CD8-positive, alpha-beta memory T cell (primary cell): Measurements from ENCODE around the gene CHSY1. TPM values are rescaled to one million over a fixed set of nuclear protein-coding genes. Genes with fewer than 3 reads are reported as not detected.
A peak's percentile ranks its signal among the peaks of the same experiment; 100 is the strongest.

Experiments used
- CTCF ChIA-PET: fragments of 350-600 bp; sonication (Branson Sonifier 250); formaldehyde crosslinking; loops from one replicate; lab custom pipeline; 2021; ENCODE audit warnings: antibody characterized with exemption; lab: Charles Lee
- POLR2A ChIA-PET: fragments of 350-600 bp; sonication (Branson Sonifier 250); formaldehyde crosslinking; loops from one replicate; lab custom pipeline; 2021; ENCODE audit warnings: antibody characterized with exemption; lab: Charles Lee
- DNase-seq, 5 donors: peaks; one replicate each; pipeline versions ENCODE4 v3.0.0 to v3.0.0-alpha.2; 2020 to 2022; ENCODE audit warnings: mixed read lengths in 1 of 5
- H3K27ac ChIP-seq: one replicate; pipeline ENCODE4 v1.7.0; 2013; ENCODE audit warnings: low read depth, mild to moderate bottlenecking, low read length, moderate library complexity
- H3K27me3 ChIP-seq: 2 replicates; pipeline ENCODE4 v1.7.0; 2013; ENCODE audit warnings: low read length, mild to moderate bottlenecking; ENCODE audit not compliant: insufficient read depth, poor library complexity, severe bottlenecking
- H3K36me3 ChIP-seq: 2 replicates; pipeline ENCODE4 v1.7.0; 2013; ENCODE audit warnings: mild to moderate bottlenecking, low read length, moderate library complexity; ENCODE audit not compliant: insufficient read depth
- H3K4me1 ChIP-seq: 2 replicates; pipeline ENCODE4 v1.7.0; 2013; ENCODE audit warnings: mild to moderate bottlenecking, low read length, moderate library complexity; ENCODE audit not compliant: insufficient read depth
- H3K4me3 ChIP-seq: 2 replicates; pipeline ENCODE4 v1.7.0; 2013; ENCODE audit warnings: mild to moderate bottlenecking, low read length
- H3K9me3 ChIP-seq: 2 replicates; pipeline ENCODE4 v1.7.0; 2013; ENCODE audit warnings: mild to moderate bottlenecking, low read length
- H3K27ac Mint-ChIP-seq, 8 donors: one replicate each; pipeline ENCODE4 v1.8.0; 2020 to 2021; ENCODE audit warnings: mixed read lengths in 8 of 8, mild to moderate bottlenecking in 6 of 8, inconsistent platforms in 3 of 8, moderate library complexity in 3 of 8
- H3K27me3 Mint-ChIP-seq, 2 donors: one replicate each; pipeline ENCODE4 v1.8.0; 2020 to 2021; ENCODE audit warnings: mixed read lengths in 2 of 2, mild to moderate bottlenecking in 1 of 2, moderate library complexity in 1 of 2
- H3K36me3 Mint-ChIP-seq, 3 donors: one replicate each; pipeline ENCODE4 v1.8.0; 2020 to 2021; ENCODE audit warnings: mixed read lengths in 3 of 3, inconsistent platforms in 1 of 3, mild to moderate bottlenecking in 1 of 3
- H3K4me1 Mint-ChIP-seq, 3 donors: one replicate each; pipeline ENCODE4 v1.8.0; 2020 to 2021; ENCODE audit warnings: mixed read lengths in 3 of 3, inconsistent platforms in 1 of 3, mild to moderate bottlenecking in 1 of 3
- H3K4me3 Mint-ChIP-seq, 7 donors: one replicate each; pipeline ENCODE4 v1.8.0; 2020 to 2021; ENCODE audit warnings: mixed read lengths in 7 of 7, mild to moderate bottlenecking in 6 of 7, moderate library complexity in 4 of 7, inconsistent platforms in 2 of 7
- H3K9me3 Mint-ChIP-seq, 5 donors: one replicate each; pipeline ENCODE4 v1.8.0; 2020 to 2022; ENCODE audit warnings: mixed read lengths in 5 of 5, mild to moderate bottlenecking in 3 of 5, moderate library complexity in 2 of 5, inconsistent platforms in 1 of 5
- polyA plus RNA-seq: library from polyadenylated mRNA; unstranded; fragments of 300-500 nt; fragmentation: Illumina TruSeq; gene quantifications from one replicate; pipeline ENCODE4 v1.2.3, GENCODE V29; 2021
- total RNA-seq, 2 experiments: library from RNA; stranded (reverse); gene quantifications; one replicate each; pipeline ENCODE4 v1.2.3, GENCODE V29; 2021

CHSY1 gene
- total and polyA plus RNA-seq, 3 experiments from 2014 or later: 3.6 to 49.7 (median 49.4) TPM

- Histone ChIP-seq H3K27ac (no peak overlapping the region), H3K4me3 (no peak overlapping the region), H3K27me3 (no peaks in the 10 kb centered on the region), H3K9me3 (no peaks in the 10 kb centered on the region), H3K36me3 (no peaks in the 10 kb centered on the region), H3K4me1 (peaks cover 55% of the 10 kb centered on the region)
- Mint-ChIP-seq H3K27me3 (no peaks in the 10 kb centered on the region), H3K4me3 (peak overlapping the region; percentile 9 to 46 (median 16)), H3K9me3 (no peaks in the 10 kb centered on the region), H3K4me1 (peaks cover 82 to 88% (median 83%) of the 10 kb centered on the region in 3 donors), H3K36me3 (peaks cover 0 to 6% (median 0%) of the 10 kb centered on the region in 3 donors), H3K27ac (peak overlapping the region; percentile 42 to 96 (median 77))
- CTCF ChIA-PET: interaction anchor here (0.8 to 8.1 kb wide), 3 partner anchors 10 to 158 kb away, joined by 3 to 38 read pairs (median 4); no protein-coding TSS in a partner anchor
- DNase-seq: no peak
- POLR2A ChIA-PET: no interaction called here
Observed at GRCh38 chr15:101246824-101247745, 4.8 kb downstream of the CHSY1 start.

DNA sequence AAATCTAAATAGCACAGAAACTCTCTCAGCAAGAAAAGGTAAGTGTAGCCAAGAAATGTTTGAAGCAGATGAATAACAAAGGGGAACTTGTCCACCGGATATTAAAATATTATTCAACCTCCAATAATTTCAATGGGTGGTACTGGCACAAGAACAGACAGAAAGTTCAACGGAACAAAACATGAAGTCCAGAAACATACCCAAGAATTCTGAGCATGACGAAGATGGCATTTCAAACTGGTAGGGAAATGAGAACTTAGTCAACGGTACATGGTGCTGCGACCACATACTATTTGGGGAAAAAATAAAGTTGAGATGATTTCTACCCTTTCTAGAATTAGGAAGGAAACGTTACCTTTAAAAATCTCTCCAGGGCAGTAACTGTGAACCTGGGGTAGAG lies 5.5 kb downstream of the CHSY1 start:
- Mint-ChIP-seq H3K27ac (peak overlapping the region; percentile 14 to 96 (median 64)), H3K36me3 (peaks cover 0 to 5% (median 0%) of the 10 kb centered on the region in 3 donors), H3K4me1 (peaks cover 89 to 94% (median 90%) of the 10 kb centered on the region in 3 donors), H3K9me3 (no peaks in the 10 kb centered on the region), H3K27me3 (no peaks in the 10 kb centered on the region), H3K4me3 (peak overlapping the region in 6 of 7 donors; percentile 9 to 46 (median 16))
- H3K27me3 ChIP-seq: no peaks in the 10 kb centered on the region
- H3K9me3 ChIP-seq: no peaks in the 10 kb centered on the region
- ChIA-PET POLR2A (no interaction called here), CTCF (interaction anchor here (1.2 to 8.1 kb wide), 3 partner anchors 11 to 231 kb away, joined by 3 to 38 read pairs (median 4); no protein-coding TSS in a partner anchor)
- DNase-seq: no peak
- H3K36me3 ChIP-seq: no peaks in the 10 kb centered on the region
- H3K27ac ChIP-seq: no peak overlapping the region
- H3K4me3 ChIP-seq: no peak overlapping the region
- peaks cover 62% of the 10 kb centered on the region for H3K4me1 ChIP-seq

GRCh38 chr15:101244889-101245668 lies 6.8 kb downstream of the CHSY1 start:
- Histone ChIP-seq H3K36me3 (no peaks in the 10 kb centered on the region), H3K4me1 (peaks cover 62% of the 10 kb centered on the region), H3K27me3 (no peaks in the 10 kb centered on the region), H3K9me3 (no peaks in the 10 kb centered on the region), H3K27ac (no peak overlapping the region), H3K4me3 (no peak overlapping the region)
- Mint-ChIP-seq H3K9me3 (no peaks in the 10 kb centered on the region), H3K36me3 (peaks cover 0 to 3% (median 0%) of the 10 kb centered on the region in 3 donors), H3K27ac (peak overlapping the region; percentile 29 to 98 (median 92)), H3K4me3 (peak overlapping the region; percentile 67 to 85 (median 81)), H3K27me3 (no peaks in the 10 kb centered on the region), H3K4me1 (peaks cover 86 to 100% (median 92%) of the 10 kb centered on the region in 3 donors)
- no peak for DNase-seq
- POLR2A ChIA-PET: interaction anchor here (1.2 kb wide), 1 partner anchor 119 kb away, joined by 5 read pairs; no protein-coding TSS in a partner anchor
- CTCF ChIA-PET: interaction anchor here (0.7 to 8.1 kb wide), 9 partner anchors 12 to 229 kb away, joined by 3 to 38 read pairs (median 4); no protein-coding TSS in a partner anchor

DNA sequence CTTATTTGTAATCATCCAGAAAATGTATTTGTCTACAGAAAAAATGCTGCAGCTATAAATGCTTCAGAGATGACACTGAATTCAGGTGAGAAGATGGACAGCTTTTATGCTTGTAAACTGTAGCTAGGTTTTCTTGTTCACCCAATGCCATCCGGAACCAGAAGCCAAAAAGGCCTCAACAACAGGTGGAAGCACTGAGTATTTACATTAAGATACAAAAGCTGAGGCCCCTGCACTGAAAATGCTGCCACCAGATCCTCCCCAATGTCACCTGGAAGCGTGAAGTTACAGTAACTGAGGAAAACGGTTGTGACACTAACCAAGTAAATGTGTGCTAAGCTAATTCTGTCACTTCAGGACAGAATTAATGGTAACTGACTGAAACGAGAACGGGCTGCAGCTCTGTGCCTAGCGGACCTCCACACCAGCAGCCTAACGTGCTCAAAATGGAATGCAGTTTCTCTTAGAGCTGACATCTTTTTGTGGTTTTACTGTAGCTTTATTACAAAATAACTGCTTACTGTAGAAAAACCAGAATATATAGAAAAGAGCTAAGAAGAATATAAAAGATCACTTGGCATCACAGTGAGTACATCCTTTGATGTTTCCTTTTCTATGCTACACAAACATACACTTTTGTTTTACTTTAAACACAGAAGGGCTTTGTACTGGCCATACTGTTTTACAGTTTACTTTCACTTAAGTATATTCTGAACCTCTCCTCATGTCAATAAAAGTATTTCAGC lies 7.6 kb downstream of the CHSY1 start:
- Histone ChIP-seq H3K27ac (no peak overlapping the region), H3K36me3 (no peaks in the 10 kb centered on the region), H3K27me3 (no peaks in the 10 kb centered on the region), H3K4me1 (peaks cover 66% of the 10 kb centered on the region), H3K9me3 (no peaks in the 10 kb centered on the region), H3K4me3 (no peak overlapping the region)
- no peak for DNase-seq
- Mint-ChIP-seq H3K4me1 (peaks cover 87 to 100% (median 92%) of the 10 kb centered on the region in 3 donors), H3K4me3 (peak overlapping the region; percentile 72 to 85 (median 81)), H3K36me3 (peaks cover 0 to 2% (median 0%) of the 10 kb centered on the region in 3 donors), H3K9me3 (no peaks in the 10 kb centered on the region), H3K27me3 (no peaks in the 10 kb centered on the region), H3K27ac (peak overlapping the region; percentile 29 to 98 (median 92))
- CTCF ChIA-PET: interaction anchor here (0.7 to 8.1 kb wide), 10 partner anchors 10 to 154 kb away, joined by 3 to 38 read pairs (median 4); no protein-coding TSS in a partner anchor
- POLR2A ChIA-PET: interaction anchor here (1.2 kb wide), 1 partner anchor 118 kb away, joined by 5 read pairs; no protein-coding TSS in a partner anchor

- H3K36me3 ChIP-seq: no peaks in the 10 kb centered on the region
- no peak overlapping the region for H3K4me3 ChIP-seq
- no peaks in the 10 kb centered on the region for H3K9me3 ChIP-seq
- Mint-ChIP-seq H3K36me3 (no peaks in the 10 kb centered on the region), H3K27ac (peak overlapping the region; percentile 29 to 98 (median 92)), H3K4me3 (peak overlapping the region; percentile 72 to 92 (median 81)), H3K4me1 (peaks cover 89 to 100% (median 94%) of the 10 kb centered on the region in 3 donors), H3K27me3 (no peaks in the 10 kb centered on the region), H3K9me3 (no peaks in the 10 kb centered on the region)
- no peak for DNase-seq
- ChIA-PET POLR2A (interaction anchor here (1.2 to 2.6 kb wide), 2 partner anchors 9 to 117 kb away, joined by 5 to 15 read pairs; partner anchors contain the start of gene CHSY1), CTCF (interaction anchor here (0.9 to 8.1 kb wide), 11 partner anchors 14 to 236 kb away, joined by 3 to 38 read pairs (median 5); no protein-coding TSS in a partner anchor)
- H3K27ac ChIP-seq: no peak overlapping the region
- peaks cover 74% of the 10 kb centered on the region for H3K4me1 ChIP-seq
- no peaks in the 10 kb centered on the region for H3K27me3 ChIP-seq
Observed at GRCh38 chr15:101243420-101243819, 8.4 kb downstream of the CHSY1 start.

DNA sequence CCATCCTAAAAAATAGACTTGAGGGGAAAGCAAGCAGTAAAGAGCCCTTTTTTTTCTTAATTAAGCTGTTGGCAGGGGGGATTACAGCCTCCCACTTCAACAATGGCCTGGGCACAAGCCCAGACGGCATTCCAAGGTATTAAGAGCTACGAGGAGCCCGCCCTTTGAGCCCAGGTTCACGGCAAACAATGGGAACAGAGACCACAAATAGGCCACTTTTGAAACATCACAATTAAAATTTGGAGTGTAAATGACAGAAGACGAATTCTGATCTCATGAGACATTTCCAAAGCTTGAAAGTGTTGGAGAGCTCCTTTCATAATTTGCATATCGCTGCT lies 8.9 kb downstream of the CHSY1 start:
- POLR2A ChIA-PET: interaction anchor here (0.8 to 2.6 kb wide), 2 partner anchors 9 to 52 kb away, joined by 3 to 15 read pairs; partner anchors contain the start of genes CHSY1 and SNRPA1
- H3K4me3 ChIP-seq: no peak overlapping the region
- Mint-ChIP-seq H3K9me3 (no peaks in the 10 kb centered on the region), H3K27me3 (no peaks in the 10 kb centered on the region), H3K4me3 (peak overlapping the region; percentile 72 to 92 (median 81)), H3K36me3 (no peaks in the 10 kb centered on the region), H3K27ac (peak overlapping the region; percentile 72 to 99 (median 94)), H3K4me1 (peaks cover 88 to 99% (median 94%) of the 10 kb centered on the region in 3 donors)
- CTCF ChIA-PET: interaction anchor here (0.8 to 8.1 kb wide), 8 partner anchors 9 to 235 kb away, joined by 3 to 38 read pairs (median 5); partner anchors contain the start of gene CHSY1
- no peaks in the 10 kb centered on the region for H3K9me3 ChIP-seq
- DNase-seq: no peak
- no peaks in the 10 kb centered on the region for H3K27me3 ChIP-seq
- H3K36me3 ChIP-seq: no peaks in the 10 kb centered on the region
- no peak overlapping the region for H3K27ac ChIP-seq
- peaks cover 74% of the 10 kb centered on the region for H3K4me1 ChIP-seq
